ENCODE data around the gene FLII. TPM values are rescaled to one million over a fixed set of nuclear protein-coding genes. Genes with fewer than 3 reads are reported as not detected.

The FLII gene
- total and polyA plus RNA-seq, 2 of the 13 experiments (the other 11 are each of a cell fraction or from before 2014, with no cell fraction given): 130 to 303 TPM

DNA sequence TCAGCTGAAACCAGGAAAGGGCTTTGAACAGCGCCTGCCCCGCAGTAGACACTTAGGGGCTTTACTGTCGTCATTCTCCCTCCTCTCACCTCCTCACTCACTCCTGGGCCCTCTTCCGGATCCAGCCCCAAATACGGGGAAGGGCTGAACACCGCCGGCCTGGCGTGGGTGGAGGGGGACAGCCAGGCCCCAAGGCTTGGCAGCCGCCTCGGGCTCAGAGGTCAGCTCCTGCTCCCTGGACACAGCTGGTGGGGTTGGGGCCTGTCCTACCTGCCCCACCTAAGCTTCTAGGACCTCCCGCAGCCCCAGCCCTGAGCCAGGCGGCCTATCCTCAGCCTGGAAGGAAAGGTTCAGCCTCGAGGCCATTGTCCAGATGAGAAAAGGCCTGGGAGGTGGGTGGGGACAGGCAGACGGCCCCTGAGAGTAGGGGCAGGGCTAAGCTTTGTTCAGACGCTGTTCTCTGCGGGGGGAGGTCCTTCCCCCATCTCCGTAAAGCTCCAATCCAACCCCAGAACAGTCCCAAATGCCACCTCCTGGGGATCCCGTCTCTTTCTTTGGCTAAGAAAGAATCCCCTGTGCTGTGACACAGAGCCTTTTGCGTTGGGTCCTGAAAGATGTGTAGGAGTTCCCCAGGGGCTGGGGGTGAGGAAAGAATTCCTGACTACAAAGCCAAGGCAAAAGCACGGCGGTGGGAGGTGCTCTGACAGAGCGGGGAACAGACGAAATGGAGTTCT, 34.0 kb downstream of the FLII start (continued):
- no peak for TF ChIP-seq SOX13 (IDR thresholded peaks at IDR 0.05)
- peak in 1 of 2 experiments; percentile 34; a peak in 1 of 4 replicates for TF ChIP-seq SOX13 (CRISPR knock-in tag; conservative IDR thresholded peaks at IDR 0.05 in 1 of 2, IDR thresholded peaks at IDR 0.05 in 1 of 2)
- no peak for TF ChIP-seq ZBTB1 (CRISPR knock-in tag; IDR thresholded peaks at IDR 0.05; ENCODE audit: borderline replicate concordance)
- no peak for TF ChIP-seq KDM2A (CRISPR knock-in tag; IDR thresholded peaks at IDR 0.05; ENCODE audit: borderline replicate concordance, low read depth)
- peak; percentile 69; the same call in 1 of the 2 replicates for TF ChIP-seq KAT8 (CRISPR knock-in tag; IDR thresholded peaks at IDR 0.05)
- no peak for TF ChIP-seq CEBPB (IDR thresholded peaks at IDR 0.05; ENCODE audit: borderline replicate concordance, low read depth, low read length)
- peak; percentile 37 for TF ChIP-seq ZNF777 (CRISPR knock-in tag; IDR thresholded peaks at IDR 0.05)
- TF ChIP-seq, protein P1, sequence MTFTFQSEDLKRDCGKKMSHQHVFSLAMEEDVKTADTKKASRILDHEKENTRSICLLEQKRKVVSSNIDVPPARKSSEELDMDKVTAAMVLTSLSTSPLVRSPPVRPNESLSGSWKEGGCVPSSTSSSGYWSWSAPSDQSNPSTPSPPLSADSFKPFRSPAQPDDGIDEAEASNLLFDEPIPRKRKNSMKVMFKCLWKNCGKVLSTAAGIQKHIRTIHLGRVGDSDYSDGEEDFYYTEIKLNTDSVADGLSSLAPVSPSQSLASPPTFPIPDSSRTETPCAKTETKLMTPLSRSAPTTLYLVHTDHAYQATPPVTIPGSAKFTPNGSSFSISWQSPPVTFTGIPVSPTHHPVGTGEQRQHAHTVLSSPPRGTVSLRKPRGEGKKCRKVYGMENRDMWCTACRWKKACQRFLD (CRISPR knock-in tag; IDR thresholded peaks at IDR 0.05; ENCODE audit: borderline replicate concordance): 0 out of 2 replicates have a peak, but pooled peaks have one; percentile 22
- no peak for TF ChIP-seq SP140L (CRISPR knock-in tag; IDR thresholded peaks at IDR 0.05; ENCODE audit: borderline replicate concordance)
- no peak for TF ChIP-seq ZNF136 (CRISPR knock-in tag; IDR thresholded peaks at IDR 0.05; ENCODE audit: low read depth)
- TF ChIP-seq KDM5B (CRISPR knock-in tag; IDR thresholded peaks at IDR 0.05; ENCODE audit: borderline replicate concordance): peak; percentile 59; the same call in 1 of the 2 replicates
- no peak for TF ChIP-seq ZNF225 (CRISPR knock-in tag; IDR thresholded peaks at IDR 0.05)
- TF ChIP-seq POLR2AphosphoS5 (IDR thresholded peaks at IDR 0.05; ENCODE audit: low read depth, low read length): no peak; the same call in 1 of the 2 replicates
- TF ChIP-seq RCOR2 (CRISPR knock-in tag; IDR thresholded peaks at IDR 0.05): no peak
- no peak for TF ChIP-seq RAD51 (IDR thresholded peaks at IDR 0.05; ENCODE audit: borderline replicate concordance)
- peak; percentile 63; the same call in 1 of the 2 replicates for TF ChIP-seq ZKSCAN5 (CRISPR knock-in tag; IDR thresholded peaks at IDR 0.05)
- TF ChIP-seq, protein P2, sequence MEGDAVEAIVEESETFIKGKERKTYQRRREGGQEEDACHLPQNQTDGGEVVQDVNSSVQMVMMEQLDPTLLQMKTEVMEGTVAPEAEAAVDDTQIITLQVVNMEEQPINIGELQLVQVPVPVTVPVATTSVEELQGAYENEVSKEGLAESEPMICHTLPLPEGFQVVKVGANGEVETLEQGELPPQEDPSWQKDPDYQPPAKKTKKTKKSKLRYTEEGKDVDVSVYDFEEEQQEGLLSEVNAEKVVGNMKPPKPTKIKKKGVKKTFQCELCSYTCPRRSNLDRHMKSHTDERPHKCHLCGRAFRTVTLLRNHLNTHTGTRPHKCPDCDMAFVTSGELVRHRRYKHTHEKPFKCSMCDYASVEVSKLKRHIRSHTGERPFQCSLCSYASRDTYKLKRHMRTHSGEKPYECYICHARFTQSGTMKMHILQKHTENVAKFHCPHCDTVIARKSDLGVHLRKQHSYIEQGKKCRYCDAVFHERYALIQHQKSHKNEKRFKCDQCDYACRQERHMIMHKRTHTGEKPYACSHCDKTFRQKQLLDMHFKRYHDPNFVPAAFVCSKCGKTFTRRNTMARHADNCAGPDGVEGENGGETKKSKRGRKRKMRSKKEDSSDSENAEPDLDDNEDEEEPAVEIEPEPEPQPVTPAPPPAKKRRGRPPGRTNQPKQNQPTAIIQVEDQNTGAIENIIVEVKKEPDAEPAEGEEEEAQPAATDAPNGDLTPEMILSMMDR (CRISPR knock-in tag; IDR thresholded peaks at IDR 0.05): 0 out of 2 replicates have a peak, but pooled peaks have one; percentile 5
- TF ChIP-seq KLF9 (CRISPR knock-in tag; IDR thresholded peaks at IDR 0.05; ENCODE audit: low read depth): no peak
- no peak for TF ChIP-seq HDAC6 (IDR thresholded peaks at IDR 0.05; ENCODE audit: low read depth, low read length)
- TF ChIP-seq ZBTB8A (CRISPR knock-in tag; IDR thresholded peaks at IDR 0.05; ENCODE audit: borderline replicate concordance, low read depth): no peak
- TF ChIP-seq ZNF562 (CRISPR knock-in tag; IDR thresholded peaks at IDR 0.05; ENCODE audit: borderline replicate concordance): no peak
- peak; percentile 41; the same call in 1 of the 2 replicates for TF ChIP-seq NFKB2 (CRISPR knock-in tag; IDR thresholded peaks at IDR 0.05; ENCODE audit: borderline replicate concordance)
- no peak for TF ChIP-seq CAMTA2 (CRISPR knock-in tag; IDR thresholded peaks at IDR 0.05; ENCODE audit: borderline replicate concordance)
- no peak; the same call in 1 of the 2 replicates for TF ChIP-seq ZNF563 (CRISPR knock-in tag; IDR thresholded peaks at IDR 0.05)
- TF ChIP-seq NR1H2 (CRISPR knock-in tag; IDR thresholded peaks at IDR 0.05; ENCODE audit: borderline replicate concordance, low read depth): no peak
- no peak for TF ChIP-seq ZMYM2 (CRISPR knock-in tag; IDR thresholded peaks at IDR 0.05)
- TF ChIP-seq, protein P3, sequence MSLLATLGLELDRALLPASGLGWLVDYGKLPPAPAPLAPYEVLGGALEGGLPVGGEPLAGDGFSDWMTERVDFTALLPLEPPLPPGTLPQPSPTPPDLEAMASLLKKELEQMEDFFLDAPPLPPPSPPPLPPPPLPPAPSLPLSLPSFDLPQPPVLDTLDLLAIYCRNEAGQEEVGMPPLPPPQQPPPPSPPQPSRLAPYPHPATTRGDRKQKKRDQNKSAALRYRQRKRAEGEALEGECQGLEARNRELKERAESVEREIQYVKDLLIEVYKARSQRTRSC (CRISPR knock-in tag; IDR thresholded peaks at IDR 0.05; ENCODE audit: low read depth): no peak

All from HepG2 (cell line).